Sigmoid colon (tissue), 7 donors: ENCODE results near the gene ANTXR1. TPM values are rescaled to one million over a fixed set of nuclear protein-coding genes. Genes with fewer than 3 reads are reported as not detected.

Source experiments
- DNase-seq: peaks from one replicate; pipeline ENCODE4 v3.0.0-alpha.2; 2019
- H3K27ac ChIP-seq, 4 donors: fragments of 200-600 bp; sonication (generic); one replicate each; pipeline ENCODE4 v1.5.1; 2016 to 2019; ENCODE audit warnings: mild to moderate bottlenecking in 1 of 4
- H3K27me3 ChIP-seq, 3 donors: fragments of 200-600 bp; sonication (generic); one replicate each; pipeline ENCODE4 v1.5.1; 2019; ENCODE audit warnings: mild to moderate bottlenecking in 1 of 3
- H3K36me3 ChIP-seq, 4 donors: fragments of 200-600 bp; sonication (generic); one replicate each; pipeline ENCODE4 v1.5.1; 2016 to 2019
- H3K4me1 ChIP-seq, 4 donors: fragments of 200-600 bp; sonication (generic); one replicate each; pipeline ENCODE4 v1.5.1; 2017 to 2019
- H3K4me3 ChIP-seq, 4 donors: fragments of 200-600 bp; sonication (generic); one replicate each; pipeline ENCODE4 v1.5.1; 2017 to 2019; ENCODE audit warnings: mild to moderate bottlenecking in 2 of 4, moderate library complexity in 1 of 4
- H3K9me3 ChIP-seq, 4 donors: fragments of 200-600 bp in 3 of 4; sonication (generic) in 3 of 4; one replicate each; pipeline versions ENCODE4 v1.5.1 to v1.6.1; 2013 to 2019
- CTCF ChIP-seq, 4 experiments: fragments of 450-650 bp in 3 of 4; fragments of 200-600 bp in 1 of 4; IDR thresholded peaks; one replicate each; pipeline ENCODE4 v1.5.1; 2016 to 2019; ENCODE audit warnings: antibody characterized with exemption in 4 of 4, mild to moderate bottlenecking in 3 of 4, moderate library complexity in 2 of 4
- EP300 ChIP-seq, 4 donors: sonication (generic); formaldehyde crosslinking; IDR thresholded peaks; one replicate each; pipeline ENCODE4 v1.6.1; 2017; ENCODE audit warnings: antibody characterized with exemption in 4 of 4
- POLR2A ChIP-seq, 2 donors: fragments of 450-650 bp; IDR thresholded peaks; one replicate each; pipeline ENCODE4 v1.6.1; 2016; ENCODE audit warnings: antibody characterized with exemption in 2 of 2, mild to moderate bottlenecking in 2 of 2, moderate library complexity in 2 of 2
- POLR2AphosphoS5 ChIP-seq, 4 donors: sonication (generic); formaldehyde crosslinking; IDR thresholded peaks; one replicate each; pipeline ENCODE4 v1.6.1; 2017; ENCODE audit warnings: antibody characterized with exemption in 4 of 4
- WGBS, 2 donors: extraction: QIAGEN DNeasy Blood & Tissue Kit; methylation state at CpG; one replicate each; pipeline ENCODE4 v1.1.7; 2013; 5-methylcytosine and 5-hydroxymethylcytosine counted together
- intact Hi-C: fragments of 100-400 bp; cut with DNase I; formaldehyde crosslinking; loops from one replicate; pipeline ENCODE4 v1.15.1; 2023
- polyA plus RNA-seq, 3 donors: library from polyadenylated mRNA; stranded (reverse); fragments of 200-250 nt; gene quantifications; one replicate each; pipeline ENCODE4 v1.2.3, GENCODE V29; 2013
- total RNA-seq, 4 donors: library from RNA; depleted of rRNA; stranded (reverse); fragments of >200 nt; gene quantifications; one replicate each; pipeline ENCODE4 v1.1.0, GENCODE V29; 2016
- donor health status: healthy with polysubstance abuse.
- donor health status: Bipolar disorder and iron deficiency.
- donor health status: healthy.

Gene ANTXR1
- total RNA-seq (10 to 100 TPM; 44.6 to 79.8 (median 53.2) TPM), polyA plus RNA-seq (10 to 100 TPM in 1 of 3 donors, 1 to 10 TPM in 2; 3.0 to 28.8 (median 8.3) TPM)

GRCh38 chr2:69013142-69013839 lies at the start of gene ANTXR1:
Gene ANTXR1, plus strand, starts transcription at chr2:69013179. Its CDS starts 321 bp downstream, at chr2:69013500.
- 1 to 2% methylated on average over 63 of the region's 63 CpGs for WGBS, 2 donors
- intact Hi-C loops, result loop anchor here (1.0 to 10.0 kb wide), 6 partner anchors 68 to 424 kb away; partner anchors contain the start of genes GFPT1 and NFU1

GRCh38 chr2:68964282-68964681 lies 48.7 kb upstream of the ANTXR1 start:
- TF ChIP-seq POLR2A (IDR thresholded peaks at IDR 0.05), result no peak
- TF ChIP-seq EP300 (IDR thresholded peaks at IDR 0.05), result no peak
- no peak for TF ChIP-seq CTCF (IDR thresholded peaks at IDR 0.05)
- no peak for TF ChIP-seq POLR2AphosphoS5 (IDR thresholded peaks at IDR 0.05)
- H3K4me3 ChIP-seq, result no peak overlapping the region
- H3K9me3 ChIP-seq, result no peaks in the 10 kb centered on the region
- H3K4me1 ChIP-seq, result no peaks in the 10 kb centered on the region
- intact Hi-C loops, result no loop called here
- DNase-seq, result no peak
- H3K27me3 ChIP-seq, result no peaks in the 10 kb centered on the region
- no peaks in the 10 kb centered on the region for H3K36me3 ChIP-seq
- no peak overlapping the region for H3K27ac ChIP-seq

More at GRCh38 chr2:69013142-69013839, at the start of gene ANTXR1:
- peak within 1 kb of the TSS; percentile 71 to 94 (median 88) for H3K4me3 ChIP-seq
- peak; percentile 84 for DNase-seq
- peak; percentile 43 to 84 (median 61) for TF ChIP-seq POLR2AphosphoS5 (IDR thresholded peaks at IDR 0.05)
- TF ChIP-seq CTCF (IDR thresholded peaks at IDR 0.05), result peak in 1 of 4 experiments; percentile 45
- TF ChIP-seq EP300 (IDR thresholded peaks at IDR 0.05), result no peak
- TF ChIP-seq POLR2A (IDR thresholded peaks at IDR 0.05), result peak in 1 of 2 donors; percentile 33
- H3K27ac ChIP-seq, result peak within 1 kb of the TSS; percentile 80 to 94 (median 92)
- no peaks in the 10 kb centered on the region for H3K9me3 ChIP-seq
- H3K4me1 ChIP-seq, result peaks cover 0 to 54% (median 33%) of the 10 kb centered on the region in 4 donors
- no peaks in the 10 kb centered on the region for H3K27me3 ChIP-seq
- no peaks in the 10 kb centered on the region for H3K36me3 ChIP-seq

- no peak overlapping the region for H3K27ac ChIP-seq
- no peaks in the 10 kb centered on the region for H3K36me3 ChIP-seq
- DNase-seq, result no peak
- WGBS, 2 donors, result 47 to 61% methylated on average over 1 of the region's 1 CpG
- no peak for TF ChIP-seq POLR2A (IDR thresholded peaks at IDR 0.05)
- TF ChIP-seq CTCF (IDR thresholded peaks at IDR 0.05), result no peak
- TF ChIP-seq EP300 (IDR thresholded peaks at IDR 0.05), result no peak
- TF ChIP-seq POLR2AphosphoS5 (IDR thresholded peaks at IDR 0.05), result no peak
- intact Hi-C loops, result no loop called here
- H3K9me3 ChIP-seq, result no peaks in the 10 kb centered on the region
- peaks cover 0 to 19% (median 3%) of the 10 kb centered on the region in 4 donors for H3K4me1 ChIP-seq
- no peaks in the 10 kb centered on the region for H3K27me3 ChIP-seq
- H3K4me3 ChIP-seq, result no peak overlapping the region
Measured at GRCh38 chr2:68968221-68968620, 44.8 kb upstream of the ANTXR1 start.

- Histone ChIP-seq H3K4me1 (peaks cover 0 to 19% (median 3%) of the 10 kb centered on the region in 4 donors), H3K27ac (no peak overlapping the region), H3K9me3 (no peaks in the 10 kb centered on the region), H3K27me3 (no peaks in the 10 kb centered on the region), H3K36me3 (no peaks in the 10 kb centered on the region), H3K4me3 (no peak overlapping the region)
- no peak for DNase-seq
- 88 to 92% methylated on average over 8 of the region's 8 CpGs for WGBS, 2 donors
- TF ChIP-seq CTCF (IDR thresholded peaks at IDR 0.05) (no peak), POLR2AphosphoS5 (IDR thresholded peaks at IDR 0.05) (no peak), POLR2A (IDR thresholded peaks at IDR 0.05) (no peak), EP300 (IDR thresholded peaks at IDR 0.05) (no peak)
- intact Hi-C loops, result no loop called here
Measured at GRCh38 chr2:68969736-68970490, 43.1 kb upstream of the ANTXR1 start.
